Neural cell (in vitro differentiated cells): ENCODE data around the gene GRIN1. TPM values are rescaled to one million over a fixed set of nuclear protein-coding genes. Genes with fewer than 3 reads are reported as not detected.

ENCODE experiments used
- H2AFZ ChIP-seq: fragments of 200-600, 300-800 bp; sonication (generic), shearing (Covaris generic); 2 replicates; pipeline ENCODE4 v1.6.0; 2014; ENCODE audit warnings: low read depth, mild to moderate bottlenecking, antibody characterized with exemption, low read length, moderate library complexity
- H3F3A ChIP-seq: fragments of 200-600 bp; shearing (Covaris generic); 2 replicates; pipeline ENCODE4 v1.6.1; 2016; ENCODE audit warnings: mild to moderate bottlenecking, moderate library complexity, mixed read lengths, antibody characterized with exemption, low read length; ENCODE audit not compliant: insufficient read depth, poor library complexity, severe bottlenecking
- H3K27ac ChIP-seq: fragments of 200-600, 300-800 bp; sonication (generic), shearing (Covaris generic); 2 replicates; pipeline ENCODE4 v1.5.1; 2014; ENCODE audit warnings: mild to moderate bottlenecking, low read length, moderate library complexity
- H3K27me3 ChIP-seq: fragments of 300-800, 200-600 bp; sonication (generic), shearing (Covaris generic); 2 replicates; pipeline ENCODE4 v1.6.0; 2014; ENCODE audit warnings: mild to moderate bottlenecking, low read depth, low read length, moderate library complexity; ENCODE audit not compliant: insufficient read depth
- H3K36me3 ChIP-seq: fragments of 300-800, 200-600 bp; sonication (generic), shearing (Covaris generic); 2 replicates; pipeline ENCODE4 v1.5.1; 2014; ENCODE audit warnings: mild to moderate bottlenecking, antibody characterized with exemption, low read length, moderate library complexity; ENCODE audit not compliant: insufficient read depth
- H3K4me2 ChIP-seq: fragments of 300-800, 200-600 bp; sonication (generic), shearing (Covaris generic); 2 replicates; pipeline ENCODE4 v1.6.0; 2014; ENCODE audit warnings: mild to moderate bottlenecking, low read length
- H3K4me3 ChIP-seq: fragments of 300-800, 200-600 bp; sonication (generic), shearing (Covaris generic); 2 replicates; pipeline ENCODE4 v1.5.1; 2014; ENCODE audit warnings: mild to moderate bottlenecking, low read length, moderate library complexity
- H3K79me2 ChIP-seq: fragments of 200-600 bp; shearing (Covaris generic); replicated peaks from 2 replicates; pipeline ENCODE4 v1.6.0; 2014; ENCODE audit warnings: mild to moderate bottlenecking, low read length, moderate library complexity; ENCODE audit not compliant: insufficient read depth
- H3K9ac ChIP-seq: fragments of 300-800, 200-600 bp; sonication (generic), shearing (Covaris generic); 2 replicates; pipeline ENCODE4 v1.6.1; 2016; ENCODE audit warnings: mild to moderate bottlenecking, low read length, mixed read lengths
- H3K9me2 ChIP-seq: fragments of 200-600 bp; shearing (Covaris generic); 2 replicates; pipeline ENCODE4 v1.6.1; 2016; ENCODE audit warnings: mild to moderate bottlenecking, low read length, mixed read lengths; ENCODE audit not compliant: insufficient read depth
- H3K9me3 ChIP-seq: fragments of 200-600, 300-800 bp; sonication (generic), shearing (Covaris generic); 2 replicates; pipeline ENCODE4 v1.6.1; 2016; ENCODE audit warnings: mild to moderate bottlenecking, mixed run types, low read length, moderate library complexity, mixed read lengths
- H4K20me1 ChIP-seq: fragments of 200-600 bp; shearing (Covaris generic); 2 replicates; pipeline ENCODE4 v1.6.1; 2016; ENCODE audit warnings: mild to moderate bottlenecking, mixed run types; ENCODE audit not compliant: insufficient read depth
- CTCF ChIP-seq: fragments of 450-650 bp; IDR thresholded peaks from 2 replicates; pipeline ENCODE4 v1.5.1; 2014; ENCODE audit warnings: antibody characterized with exemption, mild to moderate bottlenecking, moderate library complexity; ENCODE audit not compliant: poor library complexity, severe bottlenecking
- EP300 ChIP-seq: fragments of 450-650 bp; conservative IDR thresholded peaks from 2 replicates; pipeline ENCODE4 v1.6.1; 2014; ENCODE audit warnings: antibody characterized with exemption, mild to moderate bottlenecking, moderate library complexity; ENCODE audit not compliant: poor library complexity, severe bottlenecking
- EZH2 ChIP-seq: fragments of 200-600, 300-800 bp; shearing (Covaris generic), sonication (generic); IDR thresholded peaks from 2 replicates; pipeline ENCODE4 v1.6.1; 2014; ENCODE audit warnings: antibody characterized with exemption, low read length, borderline replicate concordance, mild to moderate bottlenecking; ENCODE audit not compliant: insufficient read depth, poor library complexity, severe bottlenecking
- MXI1 ChIP-seq: fragments of 450-650 bp; conservative IDR thresholded peaks from 2 replicates; pipeline ENCODE4 v1.6.1; 2014; ENCODE audit warnings: antibody characterized with exemption, mild to moderate bottlenecking; ENCODE audit not compliant: poor library complexity, severe bottlenecking
- POLR2AphosphoS5 ChIP-seq: IDR thresholded peaks from 2 replicates; pipeline ENCODE4 v1.6.1; 2012
- RAD21 ChIP-seq: fragments of 450-650 bp; conservative IDR thresholded peaks from 2 replicates; pipeline ENCODE4 v1.6.1; 2014; ENCODE audit warnings: antibody characterized with exemption, mild to moderate bottlenecking, moderate library complexity
- REST ChIP-seq: IDR thresholded peaks from 2 replicates; pipeline ENCODE4 v1.6.1; 2012; ENCODE audit warnings: borderline replicate concordance
- SMC3 ChIP-seq: fragments of 450-650 bp; conservative IDR thresholded peaks from 2 replicates; pipeline ENCODE4 v1.6.1; 2014; ENCODE audit warnings: antibody characterized with exemption, mild to moderate bottlenecking, moderate library complexity; ENCODE audit not compliant: poor library complexity
- TAF1 ChIP-seq: IDR thresholded peaks from 2 replicates; pipeline ENCODE4 v1.6.1; 2012; ENCODE audit warnings: low read depth
- polyA plus RNA-seq: library from polyadenylated mRNA; depleted of rRNA; stranded (reverse); fragments of >200 nt; gene quantifications from 2 replicates; pipeline ENCODE4 v1.2.3, GENCODE V29; 2014

Gene GRIN1
- polyA plus RNA-seq, 1 donor from 2014 or later = 0.58 TPM

GRCh38 chr9:137114613-137115393 lies 24.2 kb upstream of the GRIN1 start, which contains the start of gene DPP7:
TSS of gene DPP7 (minus strand) at chr9:137114733. CDS start at chr9:137114713, 20 bp downstream.
- peak; percentile 20 for TF ChIP-seq MXI1
- TF ChIP-seq RAD21 = no peak
- no peak for TF ChIP-seq REST
- TF ChIP-seq TAF1 = no peak
- TF ChIP-seq POLR2AphosphoS5 = no peak
- Histone ChIP-seq H3K4me2 (no peak within 1 kb of the TSS), H3K36me3 (no peaks in the 10 kb centered on the region), H3K27me3 (peaks cover 10% of the 10 kb centered on the region), H4K20me1 (no peaks in the 10 kb centered on the region), H3F3A (no peaks in the 10 kb centered on the region), H3K9me3 (no peaks in the 10 kb centered on the region), H3K27ac (no peak within 1 kb of the TSS), H3K9ac (no peak within 1 kb of the TSS), H3K4me3 (peak within 1 kb of the TSS; percentile 43), H3K9me2 (no peaks in the 10 kb centered on the region), H3K79me2 (no peaks in the 10 kb centered on the region), H2AFZ (no peak within 1 kb of the TSS)

GRCh38 chr9:137115394-137116026 lies 23.4 kb upstream of the GRIN1 start:
- H3K9me2 ChIP-seq = no peaks in the 10 kb centered on the region
- no peaks in the 10 kb centered on the region for H3F3A ChIP-seq
- H3K9me3 ChIP-seq = no peaks in the 10 kb centered on the region
- H3K36me3 ChIP-seq = no peaks in the 10 kb centered on the region
- H3K79me2 ChIP-seq = no peaks in the 10 kb centered on the region
- H3K4me3 ChIP-seq = no peak overlapping the region
- H3K9ac ChIP-seq = no peak overlapping the region
- peaks cover 10% of the 10 kb centered on the region for H3K27me3 ChIP-seq
- H3K4me2 ChIP-seq = no peak overlapping the region
- H3K27ac ChIP-seq = no peak overlapping the region
- H2AFZ ChIP-seq = no peak overlapping the region
- H4K20me1 ChIP-seq = no peaks in the 10 kb centered on the region
- TF ChIP-seq TAF1 (no peak), RAD21 (no peak), SMC3 (no peak), MXI1 (no peak), EP300 (no peak), POLR2AphosphoS5 (no peak), REST (no peak), CTCF (no peak), EZH2 (no peak)
